GM21367 (cell line): ENCODE measurements around the gene UMODL1.

ENCODE experiments used
- ATAC-seq: cut with Tn5 transposase; IDR thresholded peaks from one replicate; pipeline ENCODE4 v1.9.1; 2021; ENCODE audit not compliant: unreplicated experiment

The UMODL1 gene

DNA sequence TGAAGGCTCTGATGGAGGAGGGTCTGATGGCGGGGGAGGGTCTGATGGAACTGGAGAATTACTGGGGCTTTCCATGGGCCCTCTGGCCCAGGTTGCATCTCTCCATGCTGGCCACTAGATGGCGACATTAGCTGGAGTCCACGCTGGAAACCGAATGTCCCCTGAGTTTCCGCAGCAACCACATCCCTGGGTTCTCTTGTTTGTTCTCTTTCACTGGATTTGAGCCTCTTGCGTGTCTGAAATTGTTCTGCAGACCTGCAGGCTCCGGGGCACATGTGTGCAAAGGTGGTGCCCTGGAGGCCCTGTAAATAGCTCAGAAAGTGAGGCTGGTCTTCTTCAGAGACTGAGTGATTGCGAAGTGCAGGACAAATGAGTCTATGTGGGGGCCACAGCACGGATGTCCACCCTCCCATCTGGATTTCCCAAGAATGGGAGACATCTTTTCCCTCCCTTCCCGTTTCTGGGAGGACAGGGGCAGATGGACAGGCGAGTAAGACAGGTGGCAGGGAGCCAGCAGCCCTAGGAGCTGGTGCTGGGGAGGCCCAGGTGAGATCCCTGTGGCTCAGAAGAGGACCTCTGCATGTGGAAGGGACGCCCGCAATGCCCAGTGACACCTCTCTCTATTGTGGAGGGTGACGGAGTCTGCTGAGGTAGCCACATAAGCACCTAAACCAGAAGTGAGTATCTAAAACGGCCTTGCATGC is 74.6 kb downstream of the UMODL1 start:
- ATAC-seq = no peak

DNA sequence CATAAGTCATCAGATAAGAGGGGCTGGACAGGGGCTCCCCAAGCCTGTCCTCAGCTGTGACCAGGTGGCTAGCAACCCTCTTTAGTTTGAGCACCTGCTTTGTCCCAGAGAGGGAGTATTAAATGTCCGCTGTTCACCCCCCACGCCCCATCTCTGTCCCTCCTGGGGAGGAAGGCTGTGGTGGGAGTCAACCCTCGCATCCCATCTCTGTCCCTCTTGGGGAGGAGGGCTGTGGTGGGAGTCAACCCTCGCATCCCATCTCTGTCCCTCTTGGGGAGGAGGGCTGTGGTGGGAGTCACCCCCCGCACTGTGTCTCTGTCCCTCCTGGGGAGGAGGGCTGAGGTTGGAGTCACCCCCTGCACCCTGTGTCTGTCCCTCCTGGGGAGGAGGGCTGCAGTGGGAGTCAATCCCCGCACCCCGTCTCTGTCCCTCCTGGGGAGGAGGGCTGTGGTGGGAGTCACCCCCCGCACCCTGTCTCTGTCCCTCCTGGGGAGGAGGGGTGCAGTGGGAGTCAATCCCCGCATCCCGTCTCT is 75.2 kb downstream of the UMODL1 start:
- ATAC-seq = no peak

DNA sequence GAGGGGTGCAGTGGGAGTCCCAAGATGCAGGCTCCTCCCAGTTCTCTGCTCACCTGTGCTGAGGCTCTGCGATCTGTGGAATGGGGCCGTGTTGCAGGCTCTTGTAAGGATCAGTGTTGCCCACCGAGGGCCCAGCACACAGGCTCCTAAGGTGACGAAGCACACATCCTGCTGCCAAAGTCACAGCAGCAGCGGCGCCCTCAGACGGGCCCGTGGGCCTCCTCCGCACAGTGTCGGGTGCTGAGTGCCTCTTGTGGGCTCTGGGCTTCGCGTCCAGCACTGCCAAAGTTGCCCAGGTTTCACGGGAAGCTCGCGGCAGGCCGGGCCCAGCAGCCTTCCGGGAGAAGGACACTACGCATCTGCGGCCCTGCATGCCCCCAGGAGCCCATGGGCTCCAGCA is 75.7 kb downstream of the UMODL1 start:
- no peak for ATAC-seq

DNA sequence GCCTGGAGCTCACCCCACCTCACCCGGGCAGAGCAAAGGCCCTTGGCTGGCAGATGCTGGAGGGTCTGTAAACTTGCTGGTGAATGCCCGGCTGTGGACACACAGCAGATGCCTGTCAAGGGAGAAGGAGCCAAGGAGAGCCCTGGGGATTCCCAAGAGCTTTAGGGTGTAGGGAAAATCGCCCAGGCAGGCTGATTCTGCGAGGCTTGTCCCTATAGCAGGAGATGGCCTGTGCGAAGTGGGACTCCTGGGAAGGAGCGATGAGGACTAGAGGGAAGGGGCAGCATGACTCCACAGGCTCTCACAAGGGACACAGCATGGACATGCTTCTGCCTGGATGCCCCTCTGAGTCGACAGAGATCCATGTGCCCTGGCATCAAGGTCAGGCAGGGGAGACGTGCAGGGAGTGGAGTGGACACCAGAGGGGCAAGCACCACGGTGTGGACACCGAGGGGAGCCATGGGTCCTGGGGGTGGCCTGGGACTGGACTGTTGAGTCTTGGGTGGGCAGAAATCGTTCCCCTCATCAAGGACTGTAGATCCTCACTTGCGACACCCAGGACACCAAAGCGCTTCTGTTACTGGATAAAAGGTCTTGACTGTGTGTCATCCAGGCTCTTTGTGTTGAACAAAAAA is 76.4 kb downstream of the UMODL1 start:
- no peak for ATAC-seq

DNA sequence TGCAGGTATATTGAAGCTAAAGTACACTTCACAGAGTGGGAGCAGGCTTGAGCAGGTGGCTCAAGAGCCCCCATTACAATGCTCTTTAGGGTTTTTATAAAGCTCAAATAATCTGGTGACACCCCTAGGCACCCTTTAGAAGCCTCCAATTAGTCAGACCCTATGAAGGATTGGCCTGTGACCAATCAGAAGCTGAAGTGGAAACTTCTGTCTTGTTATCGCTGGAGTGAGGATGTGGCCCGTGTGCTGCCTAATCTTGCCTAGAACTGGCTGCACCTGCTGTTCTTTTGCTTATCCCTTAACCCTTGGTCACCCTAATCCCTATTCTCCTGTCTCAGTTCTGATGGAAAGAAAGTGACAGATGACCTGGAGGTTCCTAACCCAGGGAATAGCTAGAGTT is 77.0 kb downstream of the UMODL1 start:
- ATAC-seq = no peak

DNA sequence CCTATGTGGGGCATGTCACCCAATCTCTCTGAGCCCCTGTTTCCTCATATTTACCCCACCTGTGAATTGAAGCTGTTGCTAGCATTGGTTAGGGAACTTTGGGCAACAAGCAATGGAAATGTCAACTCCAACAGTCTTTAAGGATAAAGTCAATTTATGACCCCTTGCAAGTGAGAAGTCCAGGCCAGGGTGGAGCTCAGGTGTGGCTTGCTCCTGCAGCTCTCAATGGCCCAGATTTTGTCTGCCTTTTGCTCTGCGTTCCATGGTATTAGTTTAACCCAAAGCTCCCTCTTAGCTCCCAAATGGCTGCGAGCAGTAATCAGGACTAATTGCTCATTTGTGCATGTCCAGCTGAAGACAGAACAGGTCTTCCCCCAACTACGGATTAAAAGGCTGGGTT is 77.5 kb downstream of the UMODL1 start:
- no peak for ATAC-seq

DNA sequence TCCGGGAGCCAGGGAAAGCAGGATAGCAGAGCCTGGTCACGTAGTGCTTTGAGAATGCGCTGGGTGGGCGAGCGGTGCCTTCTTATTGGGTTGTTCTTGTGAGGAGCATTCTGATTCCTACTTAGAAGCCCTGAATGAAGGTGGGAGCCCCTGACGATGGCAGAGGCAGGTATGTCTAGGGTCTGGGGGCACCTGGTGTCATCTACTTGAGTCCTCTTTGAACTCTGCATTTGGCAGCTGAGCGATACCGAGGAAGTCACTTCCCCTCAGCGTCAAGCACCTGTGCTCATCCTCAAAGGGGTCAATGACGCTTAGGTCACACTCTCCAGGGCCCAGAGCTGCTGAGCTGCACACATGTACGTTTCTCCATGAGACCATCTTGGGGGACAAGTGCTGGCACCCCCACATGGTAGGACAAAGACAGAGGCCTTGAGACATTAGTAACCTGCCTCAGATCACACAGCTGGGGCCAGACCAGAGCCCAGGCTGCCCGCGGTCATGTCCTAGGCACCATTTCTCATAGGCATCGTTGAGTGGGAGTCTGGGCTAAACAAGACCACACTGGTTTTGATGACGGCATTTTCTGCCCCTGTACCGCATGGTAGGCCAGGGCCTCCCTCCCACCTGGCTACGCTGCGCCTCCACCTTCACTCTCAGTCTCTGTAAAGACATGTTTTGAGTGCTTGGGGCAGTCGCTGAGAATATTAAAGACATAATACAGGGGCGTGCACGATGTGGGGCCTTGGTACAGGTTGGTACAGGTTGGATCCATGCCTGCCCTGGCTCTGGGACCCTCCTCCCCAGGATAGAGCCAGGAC is 78.7 kb downstream of the UMODL1 start:
- ATAC-seq = no peak

DNA sequence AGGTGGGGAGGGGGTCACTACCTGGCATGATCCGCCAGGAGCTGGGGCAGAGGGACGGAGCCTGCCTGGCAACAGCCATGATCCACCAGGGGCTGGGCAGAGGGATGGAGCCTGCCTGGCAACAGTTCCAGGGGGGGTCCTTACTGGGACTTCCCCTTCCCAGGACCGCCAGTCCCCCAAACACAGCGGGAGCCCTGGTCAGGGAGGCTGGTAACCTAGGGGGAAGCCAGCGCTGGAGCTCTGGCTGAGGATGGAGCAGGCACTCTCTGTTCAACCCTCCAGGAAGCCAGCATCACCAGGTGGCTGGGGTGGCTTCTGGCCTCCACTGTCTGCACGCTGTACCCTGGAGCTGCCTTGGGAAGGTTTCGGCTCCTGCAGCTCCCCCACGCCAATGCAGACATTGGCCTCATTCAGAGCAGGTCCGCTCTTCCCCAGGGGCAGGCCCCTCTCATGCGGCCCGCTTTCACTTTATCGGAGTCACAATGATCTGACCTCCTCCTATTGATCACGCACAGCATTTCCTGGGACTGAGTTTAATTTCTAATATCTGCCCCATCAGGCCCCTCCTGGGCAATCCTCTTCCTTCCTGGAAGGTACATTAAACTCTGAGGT is 79.5 kb downstream of the UMODL1 start:
- ATAC-seq = no peak

DNA sequence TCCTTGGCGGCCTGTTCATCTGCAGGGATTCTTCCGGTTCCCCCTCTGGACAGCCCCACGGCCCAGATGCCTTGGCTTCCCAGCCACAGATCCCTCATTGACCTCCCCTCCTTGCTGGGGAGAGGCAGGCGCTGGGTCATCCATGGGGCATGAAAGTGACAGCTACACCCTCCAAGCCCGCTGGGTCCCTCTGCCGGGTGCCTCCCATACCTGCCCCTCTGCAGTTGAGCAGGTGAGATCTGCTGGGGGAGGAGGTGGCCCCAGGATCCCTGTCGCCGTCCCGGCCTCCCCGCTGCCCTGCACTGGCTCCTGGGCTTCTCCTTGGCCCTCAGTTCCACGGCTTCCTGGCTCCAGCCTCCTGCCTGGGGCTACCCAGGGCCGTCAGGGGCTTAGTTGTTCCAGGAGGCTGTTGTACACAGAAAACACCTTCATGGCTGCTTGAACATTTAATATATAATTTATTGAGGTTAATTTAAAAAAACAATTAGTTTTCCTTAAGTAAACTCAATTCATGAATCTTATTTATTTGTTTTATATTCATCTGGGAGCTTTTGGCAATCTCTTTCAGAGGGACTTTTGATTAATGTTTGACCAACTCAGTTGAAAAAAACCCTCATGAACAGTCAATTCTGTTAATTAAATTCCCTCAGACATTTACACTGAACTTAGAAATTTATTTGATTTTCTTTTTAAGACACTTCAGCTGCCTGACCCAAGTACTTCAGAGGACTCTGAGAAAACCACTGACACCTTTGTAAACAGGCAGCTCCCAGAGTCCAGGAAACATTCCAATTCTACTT is 80.2 kb downstream of the UMODL1 start:
- no peak for ATAC-seq

DNA sequence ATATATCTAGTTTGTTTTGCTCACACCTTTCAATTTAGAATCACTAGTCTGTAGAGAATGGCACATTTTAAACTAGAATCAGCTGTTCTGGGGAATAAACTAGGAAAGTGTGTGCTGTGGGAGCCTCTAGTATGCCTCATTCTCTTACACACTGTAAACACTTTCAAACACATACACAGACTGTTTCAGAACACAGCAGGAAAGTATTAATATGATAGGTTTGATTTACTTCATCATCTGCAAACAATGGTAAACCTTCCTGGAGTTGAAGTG is 80.8 kb downstream of the UMODL1 start:
- no peak for ATAC-seq

DNA sequence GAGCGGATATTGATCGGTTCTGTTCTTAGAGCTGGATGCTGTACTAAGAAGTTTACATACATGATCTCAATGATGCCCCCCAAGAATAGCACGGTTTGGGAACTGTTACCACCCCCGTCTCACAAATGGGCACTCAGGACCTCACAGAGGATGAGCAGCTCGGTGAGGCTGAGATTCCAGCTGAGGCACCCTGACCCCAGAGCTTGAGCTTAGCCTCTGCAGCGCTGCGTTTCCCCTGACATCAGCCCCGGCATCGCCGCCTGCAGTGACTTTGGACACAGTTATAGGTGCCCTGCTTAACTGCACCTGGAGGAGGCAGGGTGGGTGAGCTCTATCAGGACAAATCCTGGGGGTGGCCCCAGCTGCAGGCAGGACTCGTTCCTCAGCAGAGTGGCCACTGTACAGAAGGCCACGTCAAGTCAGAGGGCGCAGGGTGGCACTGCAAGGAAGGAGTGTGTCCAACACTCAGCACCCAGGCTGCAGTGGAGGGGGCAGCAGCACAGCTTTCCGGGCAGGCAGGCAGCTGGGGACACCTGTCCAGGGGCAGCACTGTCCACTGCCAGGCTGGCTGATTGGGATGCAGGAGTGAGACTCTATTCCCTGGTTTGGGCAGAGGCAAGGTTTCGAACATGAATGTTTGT is 82.0 kb downstream of the UMODL1 start:
- ATAC-seq = no peak

DNA sequence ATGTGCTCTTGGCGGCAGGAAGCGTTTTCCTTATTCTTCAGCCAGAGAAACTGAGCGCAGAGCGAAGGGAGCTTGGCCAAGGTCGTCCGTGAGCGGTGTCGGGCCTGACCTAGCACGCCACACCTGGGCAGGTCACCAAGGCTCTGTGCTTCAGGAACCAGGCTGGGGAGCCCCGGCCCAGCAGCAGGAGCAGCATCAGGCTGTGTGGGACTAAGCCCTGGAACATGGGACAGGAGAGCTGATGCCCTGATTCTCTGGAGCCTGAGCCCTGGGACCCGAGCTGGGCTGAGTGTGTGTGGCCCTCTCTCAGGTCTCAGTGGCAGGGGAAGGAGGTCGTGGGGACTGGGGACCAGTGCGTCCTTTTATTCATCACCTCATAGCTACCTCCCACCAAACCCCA is 82.6 kb downstream of the UMODL1 start:
- ATAC-seq = no peak

DNA sequence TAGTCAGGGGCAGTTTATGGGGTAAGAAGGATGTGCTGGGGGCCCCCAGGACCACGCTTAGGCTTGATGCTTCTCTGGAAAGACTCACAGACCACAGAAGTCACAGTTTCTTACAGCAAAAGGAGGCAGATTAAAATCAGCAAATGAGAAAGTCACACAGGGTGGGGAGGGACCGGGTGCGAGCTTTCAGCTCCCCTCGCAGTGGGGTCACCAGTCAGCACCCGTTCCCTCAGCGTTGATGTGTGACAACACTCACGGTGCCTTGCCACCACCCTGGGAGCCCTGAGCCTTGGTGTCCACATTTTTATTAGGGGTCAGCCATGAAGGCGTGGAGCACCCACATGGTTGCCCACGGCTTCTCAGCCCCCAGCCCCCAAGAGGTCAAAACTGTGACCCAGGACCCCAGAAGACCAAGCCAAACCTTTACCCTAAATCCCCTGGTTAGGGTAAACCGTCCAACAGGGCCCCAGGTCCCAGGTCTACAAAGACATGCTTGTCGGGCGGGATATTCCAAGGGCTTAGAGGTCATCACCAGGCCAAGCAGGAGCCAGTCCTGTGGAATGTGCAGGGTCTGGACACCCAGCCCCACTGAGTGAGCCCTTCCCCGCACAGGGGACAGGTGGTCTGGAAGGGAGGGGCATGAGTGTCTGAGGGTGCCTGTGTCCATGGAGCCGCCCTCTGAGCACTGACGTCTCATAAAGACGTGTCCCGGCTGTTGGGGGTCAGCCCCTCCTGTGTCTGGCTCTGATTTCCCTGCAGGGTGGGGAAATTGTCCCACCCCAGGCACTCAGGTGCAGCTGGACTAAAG is 83.3 kb downstream of the UMODL1 start:
- no peak for ATAC-seq

GRCh38 chr21:42155045-42155855 is 84.1 kb downstream of the UMODL1 start:
- ATAC-seq = no peak

DNA sequence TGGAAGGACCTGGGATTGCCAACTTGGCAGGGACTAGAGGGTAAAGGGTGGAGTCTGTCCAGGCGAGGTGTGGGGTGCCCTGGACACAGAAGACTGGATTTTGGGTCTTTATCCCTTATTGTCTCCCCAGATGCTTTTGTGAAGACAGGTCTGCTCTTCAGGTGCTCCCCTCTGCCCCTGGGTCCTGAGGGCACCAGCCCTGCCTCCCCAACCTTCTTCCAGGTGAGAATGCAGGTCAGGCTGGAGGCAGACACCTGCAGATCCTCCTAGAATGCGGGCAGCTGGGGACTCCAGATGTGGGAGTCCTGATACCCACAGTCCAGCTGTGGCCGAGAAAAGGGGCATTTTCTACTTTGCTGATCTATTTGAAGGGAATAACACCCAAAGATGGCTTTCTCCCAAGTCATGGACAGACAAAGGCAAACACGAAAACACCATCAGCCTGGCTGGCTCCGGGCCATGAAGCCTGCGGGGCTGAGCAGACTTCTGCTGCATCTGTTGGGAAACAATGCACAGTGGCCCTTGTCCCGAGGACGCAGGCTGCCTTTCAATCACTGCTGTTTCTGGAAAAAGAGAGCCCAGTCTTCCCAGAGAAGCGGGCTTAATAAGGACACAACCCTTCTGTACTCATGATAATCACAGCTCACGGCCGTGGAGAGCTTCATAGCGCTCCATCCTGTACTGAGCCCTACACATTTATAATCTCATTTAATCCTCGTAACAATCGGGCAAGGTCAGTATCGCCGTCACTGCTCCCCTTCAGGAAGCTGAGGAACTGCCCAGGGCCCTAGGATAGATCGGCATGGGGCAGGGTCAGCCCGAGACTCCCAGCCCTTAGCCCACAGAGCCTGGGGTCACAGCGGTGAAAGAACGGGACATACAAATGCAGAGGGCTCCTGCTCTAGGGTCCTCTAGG is 85.8 kb downstream of the UMODL1 start:
- ATAC-seq = no peak

GRCh38 chr21:42157606-42158310 is 86.6 kb downstream of the UMODL1 start:
- no peak for ATAC-seq

- ATAC-seq = no peak
These were observed 87.7 kb downstream of the UMODL1 start for GRCh38 chr21:42158846-42159245.
